NT2/D1 (cell line): ENCODE results near the gene GLT8D1.

Experiments used
- DNase-seq: peaks from one replicate; pipeline ENCODE4 v3.0.0-alpha.2; 2011; ENCODE audit warnings: low read depth, low spot score
- H3K27me3 ChIP-seq: 2 replicates; pipeline ENCODE4 v1.6.0; 2011; ENCODE audit warnings: mild to moderate bottlenecking; ENCODE audit not compliant: insufficient read length, insufficient read depth
- H3K36me3 ChIP-seq: 2 replicates; pipeline ENCODE4 v1.6.1; 2011; ENCODE audit warnings: mild to moderate bottlenecking, low read length, mixed read lengths; ENCODE audit not compliant: insufficient read depth, insufficient read length
- H3K4me1 ChIP-seq: 2 replicates; pipeline ENCODE4 v1.5.1; 2011; ENCODE audit not compliant: insufficient read depth, insufficient read length
- H3K4me3 ChIP-seq: 2 replicates; pipeline ENCODE4 v1.5.1; 2011; ENCODE audit warnings: low read depth; ENCODE audit not compliant: insufficient read length
- H3K9ac ChIP-seq: 2 replicates; pipeline ENCODE4 v1.6.0; 2011; ENCODE audit warnings: low read depth; ENCODE audit not compliant: insufficient read length
- H3K9me3 ChIP-seq: 2 replicates; pipeline ENCODE4 v1.5.1; 2011; ENCODE audit warnings: mild to moderate bottlenecking, low read length; ENCODE audit not compliant: insufficient read depth
- SUZ12 ChIP-seq: IDR thresholded peaks from 2 replicates; pipeline ENCODE4 v1.6.1; 2011; ENCODE audit not compliant: insufficient read length, insufficient read depth; ENCODE audit errors: extremely low read depth
- YY1 ChIP-seq: IDR thresholded peaks from 2 replicates; pipeline ENCODE4 v1.6.1; 2011; ENCODE audit not compliant: insufficient read length, insufficient read depth
- ZNF274 ChIP-seq: IDR thresholded peaks from 2 replicates; pipeline ENCODE4 v1.6.1; 2011; ENCODE audit warnings: mild to moderate bottlenecking, low read depth, low read length

Gene GLT8D1

GRCh38 chr3:52685709-52686691 lies 19.6 kb downstream of the GLT8D1 start, which contains the start of the genes GNL3 and PBRM1:
Gene GNL3 (plus strand): TSS chr3:52686032. CDS start chr3:52686093, 61 bp downstream.
Gene PBRM1 (minus strand): TSS chr3:52685913.
- DNase-seq, result peak; percentile 95
- Histone ChIP-seq H3K4me1 (peaks cover 2% of the 10 kb centered on the region), H3K27me3 (no peaks in the 10 kb centered on the region), H3K4me3 (peak within 1 kb of the TSS; percentile 96), H3K9me3 (no peaks in the 10 kb centered on the region), H3K9ac (peak within 1 kb of the TSS; percentile 94), H3K36me3 (peaks cover 56% of the 10 kb centered on the region)
- TF ChIP-seq YY1 (no peak), SUZ12 (no peak), ZNF274 (no peak)

- Histone ChIP-seq H3K36me3 (peaks cover 56% of the 10 kb centered on the region), H3K9ac (peak overlapping the region; percentile 94), H3K27me3 (no peaks in the 10 kb centered on the region), H3K9me3 (no peaks in the 10 kb centered on the region), H3K4me1 (peaks cover 2% of the 10 kb centered on the region), H3K4me3 (peak overlapping the region; percentile 96)
- TF ChIP-seq SUZ12, result no peak
- TF ChIP-seq ZNF274, result no peak
- TF ChIP-seq YY1, result no peak
- DNase-seq, result no peak
Measured at GRCh38 chr3:52685285-52685708, 20.3 kb downstream of the GLT8D1 start.

- no peaks in the 10 kb centered on the region for H3K27me3 ChIP-seq
- peaks cover 58% of the 10 kb centered on the region for H3K36me3 ChIP-seq
- TF ChIP-seq YY1 (no peak), ZNF274 (no peak), SUZ12 (no peak)
- no peak for DNase-seq
- peaks cover 2% of the 10 kb centered on the region for H3K4me1 ChIP-seq
- peak overlapping the region; percentile 66 for H3K9ac ChIP-seq
- no peak overlapping the region for H3K4me3 ChIP-seq
- no peaks in the 10 kb centered on the region for H3K9me3 ChIP-seq
Measured at GRCh38 chr3:52684184-52684583, 21.4 kb downstream of the GLT8D1 start.

GRCh38 chr3:52683611-52684010 lies 22.0 kb downstream of the GLT8D1 start:
- Histone ChIP-seq H3K4me1 (peaks cover 2% of the 10 kb centered on the region), H3K4me3 (no peak overlapping the region), H3K9me3 (no peaks in the 10 kb centered on the region), H3K27me3 (no peaks in the 10 kb centered on the region), H3K9ac (no peak overlapping the region), H3K36me3 (peaks cover 58% of the 10 kb centered on the region)
- DNase-seq, result no peak
- TF ChIP-seq SUZ12 (no peak), YY1 (no peak), ZNF274 (no peak)

GRCh38 chr3:52682016-52682415 lies 23.6 kb downstream of the GLT8D1 start:
- no peak overlapping the region for H3K4me3 ChIP-seq
- H3K9me3 ChIP-seq, result no peaks in the 10 kb centered on the region
- TF ChIP-seq SUZ12, result no peak
- no peak for TF ChIP-seq YY1
- TF ChIP-seq ZNF274, result no peak
- H3K27me3 ChIP-seq, result no peaks in the 10 kb centered on the region
- no peaks in the 10 kb centered on the region for H3K4me1 ChIP-seq
- H3K36me3 ChIP-seq, result peaks cover 56% of the 10 kb centered on the region
- H3K9ac ChIP-seq, result no peak overlapping the region
- DNase-seq, result no peak

- Histone ChIP-seq H3K4me1 (no peaks in the 10 kb centered on the region), H3K27me3 (no peaks in the 10 kb centered on the region), H3K9me3 (no peaks in the 10 kb centered on the region), H3K36me3 (peaks cover 56% of the 10 kb centered on the region), H3K4me3 (no peak overlapping the region), H3K9ac (no peak overlapping the region)
- DNase-seq, result no peak
- TF ChIP-seq YY1 (no peak), ZNF274 (no peak), SUZ12 (no peak)
Measured at GRCh38 chr3:52681596-52681995, 24.0 kb downstream of the GLT8D1 start.

- DNase-seq, result no peak
- no peaks in the 10 kb centered on the region for H3K27me3 ChIP-seq
- no peak overlapping the region for H3K4me3 ChIP-seq
- peaks cover 66% of the 10 kb centered on the region for H3K36me3 ChIP-seq
- no peak for TF ChIP-seq ZNF274
- no peak for TF ChIP-seq YY1
- TF ChIP-seq SUZ12, result no peak
- no peaks in the 10 kb centered on the region for H3K9me3 ChIP-seq
- no peaks in the 10 kb centered on the region for H3K4me1 ChIP-seq
- H3K9ac ChIP-seq, result no peak overlapping the region
Measured at GRCh38 chr3:52679811-52680210, 25.8 kb downstream of the GLT8D1 start.

GRCh38 chr3:52679199-52679538 lies 26.4 kb downstream of the GLT8D1 start:
- Histone ChIP-seq H3K9ac (no peak overlapping the region), H3K9me3 (no peaks in the 10 kb centered on the region), H3K27me3 (no peaks in the 10 kb centered on the region), H3K36me3 (peaks cover 72% of the 10 kb centered on the region), H3K4me3 (no peak overlapping the region), H3K4me1 (no peaks in the 10 kb centered on the region)
- TF ChIP-seq SUZ12, result no peak
- DNase-seq, result no peak
